Left lung (tissue), 10 donors: Measurements from ENCODE around the gene KRT3. TPM values are rescaled to one million over a fixed set of nuclear protein-coding genes. Genes with fewer than 3 reads are reported as not detected.

Experiments used
- ATAC-seq: fragments of 200-7000 bp; cut with Tn5 transposase; one replicate; pipeline ENCODE4 v1.9.1; 2020; ENCODE audit warnings: moderate library complexity
- DNase-seq, 4 donors: peaks; one replicate each; pipeline ENCODE4 v3.0.0-alpha.2; 2013 to 2020
- H3K27ac ChIP-seq, 2 donors: fragments of 200-600 bp; sonication (generic) in 1 of 2; one replicate each; pipeline versions ENCODE4 v1.5.0 to v1.8.0; 2020 to 2021
- H3K27me3 ChIP-seq, 2 donors: fragments of 200-600 bp; sonication (generic) in 1 of 2; one replicate each; pipeline versions ENCODE4 v1.5.0 to v1.8.0; 2020 to 2021
- H3K36me3 ChIP-seq, 2 donors: fragments of 200-600 bp; sonication (generic) in 1 of 2; one replicate each; pipeline versions ENCODE4 v1.5.0 to v1.8.0; 2020 to 2021
- H3K4me1 ChIP-seq, 2 donors: fragments of 200-600 bp; one replicate each; pipeline ENCODE4 v1.8.0; 2021
- H3K4me3 ChIP-seq, 2 donors: fragments of 200-600 bp; sonication (generic) in 1 of 2; one replicate each; pipeline versions ENCODE4 v1.5.0 to v1.8.0; 2020 to 2021; ENCODE audit warnings: mild to moderate bottlenecking in 1 of 2
- H3K9me3 ChIP-seq, 2 donors: fragments of 200-600 bp; sonication (generic) in 1 of 2; one replicate each; pipeline versions ENCODE4 v1.5.0 to v1.8.0; 2020 to 2021
- intact Hi-C, 2 donors: fragments of 100-400 bp; cut with DNase I; formaldehyde crosslinking; loops; one replicate each; pipeline versions ENCODE4 v1.11.2 to v1.14.2; 2022
- polyA plus RNA-seq, 6 donors: library from polyadenylated mRNA; unstranded; fragments of 120-200 nt; gene quantifications; one replicate each; pipeline ENCODE4 v1.2.1, GENCODE V29; 2013; ENCODE audit not compliant: insufficient read length in 6 of 6
- total RNA-seq, 2 donors: library from RNA; stranded (reverse); fragmentation: NEBNext Ultra II Directional; extraction: Animal tissue kit (Norgen Biotek cat#: 25700); gene quantifications; one replicate each; pipeline ENCODE4 v1.2.1, GENCODE V29; 2021
- TF ChIP-seq, protein P1 (sequence below), 2 donors: fragments of 200-600 bp; sonication (generic) in 1 of 2; IDR thresholded peaks; one replicate each; pipeline versions ENCODE4 v1.5.0 to v1.8.0; 2021; ENCODE audit warnings: antibody characterized with exemption in 2 of 2
- donor health status: DM: no; HTN: yes; CAD: no.
- donor health status: DM: no; HTN: no; CAD: no.

The KRT3 gene
- total and polyA plus RNA-seq, 8 donors = not detected

DNA sequence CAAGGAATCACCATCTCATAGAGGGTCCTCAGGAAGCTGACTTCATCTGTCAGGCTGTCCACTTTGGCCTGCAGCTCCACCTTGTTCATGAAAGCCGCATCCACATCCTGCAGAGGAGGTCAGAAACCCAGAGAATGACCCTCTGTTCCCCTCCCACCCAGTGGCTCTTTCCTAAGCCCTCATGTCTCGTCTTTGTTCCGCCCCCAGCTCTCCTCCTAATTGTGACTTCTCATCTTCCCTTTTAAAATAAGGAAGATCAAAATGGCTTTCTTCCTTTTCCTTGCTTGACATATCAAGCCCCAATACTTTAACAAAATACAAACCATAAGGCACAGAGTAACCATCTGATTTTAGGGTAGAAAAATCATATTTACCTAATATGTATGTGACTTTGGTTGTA, 23.1 kb downstream of the KRT3 start:
- Histone ChIP-seq H3K27me3 (peaks cover 0 to 63% of the 10 kb centered on the region in 2 donors), H3K4me3 (no peak overlapping the region), H3K27ac (no peak overlapping the region), H3K36me3 (no peaks in the 10 kb centered on the region), H3K9me3 (no peaks in the 10 kb centered on the region), H3K4me1 (no peaks in the 10 kb centered on the region)
- TF ChIP-seq, protein P1, sequence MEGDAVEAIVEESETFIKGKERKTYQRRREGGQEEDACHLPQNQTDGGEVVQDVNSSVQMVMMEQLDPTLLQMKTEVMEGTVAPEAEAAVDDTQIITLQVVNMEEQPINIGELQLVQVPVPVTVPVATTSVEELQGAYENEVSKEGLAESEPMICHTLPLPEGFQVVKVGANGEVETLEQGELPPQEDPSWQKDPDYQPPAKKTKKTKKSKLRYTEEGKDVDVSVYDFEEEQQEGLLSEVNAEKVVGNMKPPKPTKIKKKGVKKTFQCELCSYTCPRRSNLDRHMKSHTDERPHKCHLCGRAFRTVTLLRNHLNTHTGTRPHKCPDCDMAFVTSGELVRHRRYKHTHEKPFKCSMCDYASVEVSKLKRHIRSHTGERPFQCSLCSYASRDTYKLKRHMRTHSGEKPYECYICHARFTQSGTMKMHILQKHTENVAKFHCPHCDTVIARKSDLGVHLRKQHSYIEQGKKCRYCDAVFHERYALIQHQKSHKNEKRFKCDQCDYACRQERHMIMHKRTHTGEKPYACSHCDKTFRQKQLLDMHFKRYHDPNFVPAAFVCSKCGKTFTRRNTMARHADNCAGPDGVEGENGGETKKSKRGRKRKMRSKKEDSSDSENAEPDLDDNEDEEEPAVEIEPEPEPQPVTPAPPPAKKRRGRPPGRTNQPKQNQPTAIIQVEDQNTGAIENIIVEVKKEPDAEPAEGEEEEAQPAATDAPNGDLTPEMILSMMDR (IDR thresholded peaks at IDR 0.05) = no peak
- DNase-seq = no peak
- ATAC-seq = no peak
- intact Hi-C loops = no loop called here

DNA sequence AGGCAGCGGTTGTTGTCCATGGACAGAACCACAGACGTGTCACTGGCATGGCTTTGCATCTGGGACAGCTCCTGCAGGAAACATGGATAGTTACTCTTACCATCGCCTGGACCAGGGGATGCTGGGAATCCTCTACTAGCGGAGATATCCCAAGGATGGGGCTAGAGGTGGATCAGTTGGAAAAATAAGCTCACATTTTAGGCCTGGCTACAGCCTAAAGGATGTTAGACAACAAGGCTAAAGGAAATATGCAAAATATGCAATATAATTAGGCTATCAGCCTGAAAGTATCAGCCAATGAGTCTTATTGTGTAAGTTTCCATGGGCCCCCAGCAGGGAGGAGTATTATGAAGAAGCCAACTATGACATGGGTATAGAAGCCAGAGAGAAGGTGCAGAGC, 23.7 kb downstream of the KRT3 start:
- H3K27ac ChIP-seq = no peak overlapping the region
- TF ChIP-seq, protein P1 (IDR thresholded peaks at IDR 0.05) = no peak
- no peaks in the 10 kb centered on the region for H3K36me3 ChIP-seq
- DNase-seq = no peak
- no peaks in the 10 kb centered on the region for H3K4me1 ChIP-seq
- ATAC-seq = no peak
- intact Hi-C loops = no loop called here
- H3K27me3 ChIP-seq = peaks cover 0 to 57% of the 10 kb centered on the region in 2 donors
- H3K9me3 ChIP-seq = no peaks in the 10 kb centered on the region
- no peak overlapping the region for H3K4me3 ChIP-seq

DNA sequence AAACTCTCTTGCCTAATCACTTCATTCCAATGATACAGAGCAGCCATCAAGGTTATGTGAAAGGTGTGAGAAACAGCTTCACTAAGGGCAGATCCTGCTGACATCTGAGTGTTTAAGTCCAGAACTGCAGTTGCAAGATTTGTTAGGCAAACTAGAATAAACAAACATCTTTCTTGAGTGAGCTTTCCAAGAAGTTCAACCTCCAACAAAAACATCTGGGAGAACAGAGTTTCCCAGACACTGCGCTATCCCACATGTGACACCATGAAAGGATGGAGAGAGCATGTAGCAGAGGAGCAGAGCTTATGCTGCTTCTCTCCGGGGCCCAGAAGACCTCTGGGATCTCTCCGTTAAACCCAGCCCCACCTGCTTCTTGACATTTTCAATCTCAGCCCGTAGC, 24.4 kb downstream of the KRT3 start:
- ATAC-seq = no peak
- Histone ChIP-seq H3K36me3 (no peaks in the 10 kb centered on the region), H3K27ac (no peak overlapping the region), H3K9me3 (no peaks in the 10 kb centered on the region), H3K4me1 (no peaks in the 10 kb centered on the region), H3K4me3 (no peak overlapping the region), H3K27me3 (peaks cover 0 to 54% of the 10 kb centered on the region in 2 donors)
- no peak for DNase-seq
- TF ChIP-seq, protein P1 (IDR thresholded peaks at IDR 0.05) = no peak
- intact Hi-C loops = no loop called here

DNA sequence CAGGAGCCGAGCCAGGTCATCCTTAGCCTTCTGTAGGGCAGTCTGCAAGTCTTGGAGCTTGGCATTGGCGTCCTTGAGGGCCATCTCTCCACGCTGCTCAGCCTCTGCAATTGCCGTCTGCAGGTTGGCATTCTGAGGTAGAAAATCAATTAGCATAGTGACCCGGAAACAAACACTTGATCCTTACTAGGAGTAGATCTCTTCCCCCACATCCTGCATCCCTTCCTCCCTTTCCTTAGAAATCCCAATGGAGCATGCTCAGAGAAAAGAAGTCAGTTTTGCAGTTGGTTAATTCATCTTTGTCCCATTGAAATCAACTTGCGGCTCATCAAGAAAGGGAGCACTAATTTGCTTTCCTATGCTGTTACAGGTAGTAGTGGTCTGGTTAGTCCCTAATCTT, 24.8 kb downstream of the KRT3 start:
- H3K9me3 ChIP-seq = no peaks in the 10 kb centered on the region
- intact Hi-C loops = no loop called here
- TF ChIP-seq, protein P1 (IDR thresholded peaks at IDR 0.05) = no peak
- no peak overlapping the region for H3K4me3 ChIP-seq
- no peaks in the 10 kb centered on the region for H3K4me1 ChIP-seq
- no peaks in the 10 kb centered on the region for H3K36me3 ChIP-seq
- peaks cover 0 to 54% of the 10 kb centered on the region in 2 donors for H3K27me3 ChIP-seq
- H3K27ac ChIP-seq = no peak overlapping the region
- no peak for DNase-seq
- no peak for ATAC-seq

DNA sequence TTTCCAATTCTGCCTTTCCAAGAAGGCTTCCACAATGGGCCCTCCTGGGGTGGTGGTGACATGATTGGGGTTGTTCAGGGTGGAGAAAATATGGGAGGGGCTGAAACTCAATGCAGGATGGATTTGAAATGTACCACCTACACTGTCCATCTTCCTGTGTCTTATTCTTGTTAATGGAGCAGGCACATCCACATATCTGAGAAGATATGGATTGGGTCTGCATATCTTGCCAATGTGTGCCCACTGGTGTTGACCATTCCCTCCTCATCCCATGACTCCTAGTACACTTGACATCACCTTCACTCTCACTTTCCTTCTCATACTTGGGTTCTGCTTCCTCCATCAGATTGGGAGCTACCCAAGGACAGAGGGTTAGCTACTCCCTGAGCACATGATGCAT, 26.0 kb downstream of the KRT3 start:
- Histone ChIP-seq H3K27ac (no peak overlapping the region), H3K9me3 (no peaks in the 10 kb centered on the region), H3K4me3 (no peak overlapping the region), H3K4me1 (no peaks in the 10 kb centered on the region), H3K27me3 (peaks cover 0 to 54% of the 10 kb centered on the region in 2 donors), H3K36me3 (no peaks in the 10 kb centered on the region)
- ATAC-seq (no peak), DNase-seq (no peak)
- TF ChIP-seq, protein P1 (IDR thresholded peaks at IDR 0.05) = no peak
- intact Hi-C loops = no loop called here
